K562 (cell line): ENCODE data around the gene FAM193A. TPM values are rescaled to one million over a fixed set of nuclear protein-coding genes. Genes with fewer than 3 reads are reported as not detected.

ENCODE experiments used
- E4F1 ChIP-seq: fragments of 250-450 bp; sonication (Bioruptor Pico); IDR thresholded peaks from 2 replicates; pipeline ENCODE4 v1.5.0; 2021; ENCODE audit warnings: mild to moderate bottlenecking, borderline replicate concordance
- ERF ChIP-seq: fragments of 450-650 bp; formaldehyde crosslinking; IDR thresholded peaks from 2 replicates; pipeline ENCODE4 v1.4.0; 2020; ENCODE audit warnings: mild to moderate bottlenecking, mixed read lengths
- ETV5 ChIP-seq: sonication (generic); formaldehyde crosslinking; IDR thresholded peaks from 2 replicates; pipeline ENCODE4 v1.4.0; 2020; ENCODE audit warnings: low read depth, mild to moderate bottlenecking, missing genetic modification reagents
- GTF2F1 ChIP-seq: IDR thresholded peaks from 2 replicates; pipeline ENCODE4 v1.6.1; 2011; ENCODE audit warnings: low read depth, low read length, improper control_type of control experiment
- HDGF ChIP-seq: fragments of 450-650 bp; IDR thresholded peaks from 2 replicates; pipeline ENCODE4 v1.6.1; 2016
- ZBTB40 ChIP-seq, 2 experiments: fragments of 450-650 bp in 1 of 2; sonication (generic) in 1 of 2; formaldehyde crosslinking in 1 of 2; IDR thresholded peaks; 2 replicates each; pipeline versions ENCODE4 v1.7.1 to v1.9.0; 2016 to 2022; ENCODE audit warnings: inconsistent platforms in 1 of 2, mild to moderate bottlenecking in 1 of 2, missing genetic modification reagents in 1 of 2
- polyA plus RNA-seq, 8 experiments: library from polyadenylated mRNA; depleted of rRNA in 4 of 8; stranded (reverse) in 5 of 8; unstranded in 3 of 8; fragments of >200 nt; fragmentation: Nextera tagmentation in 2 of 8; fragmentation: Illumina TruSeq in 1 of 8; extraction: Ambion mirVana in 2 of 8; extraction: Trizol in 1 of 8; gene quantifications; 2 replicates each; pipeline versions ENCODE4 v1.2.1 to v1.2.3, GENCODE V29; 2011 to 2014; ENCODE audit warnings: inconsistent platforms in 1 of 8, missing spikeins in 1 of 8
- total RNA-seq, 7 experiments: library from RNA; depleted of rRNA in 6 of 7; stranded (reverse); fragments of >200 nt in 6 of 7; fragmentation: Illumina TruSeq in 2 of 7; extraction: Trizol in 2 of 7; gene quantifications; 2 replicates each; pipeline versions ENCODE4 v1.2.1 to v1.2.3, GENCODE V29; 2011 to 2021; ENCODE audit warnings: low replicate concordance in 1 of 7

FAM193A gene
- total and polyA plus RNA-seq, 9 of the 15 experiments (the other 6 are each of a cell fraction or from before 2014, with no cell fraction given) = 0.46 to 24.6 (median 9.6) TPM

GRCh38 chr4:2634014-2634413 is 97.6 kb downstream of the FAM193A start (continued):
- TF ChIP-seq ETV5 (CRISPR knock-in tag) = no peak
- TF ChIP-seq HDGF = no peak
- no peak for TF ChIP-seq ZBTB40 (IDR thresholded peaks at IDR 0.05)
- no peak for TF ChIP-seq ZBTB40 (CRISPR knock-in tag; IDR thresholded peaks at IDR 0.05)
- TF ChIP-seq GTF2F1 = no peak
- no peak for TF ChIP-seq E4F1
- no peak for TF ChIP-seq ERF (CRISPR knock-in tag)
- TF ChIP-seq, all 486 proteins: peak for 0
